Erythroblast (primary cell): ENCODE data around the gene SLC6A7.

ENCODE experiments used
- GATA1 ChIP-seq: IDR thresholded peaks from 2 replicates; pipeline ENCODE4 v1.6.1; 2011; ENCODE audit warnings: low read depth, mild to moderate bottlenecking, control low read depth, low read length, moderate library complexity
- POLR2A ChIP-seq: IDR thresholded peaks from 2 replicates; pipeline ENCODE4 v1.6.1; 2011; ENCODE audit warnings: mild to moderate bottlenecking, low read length

DNA sequence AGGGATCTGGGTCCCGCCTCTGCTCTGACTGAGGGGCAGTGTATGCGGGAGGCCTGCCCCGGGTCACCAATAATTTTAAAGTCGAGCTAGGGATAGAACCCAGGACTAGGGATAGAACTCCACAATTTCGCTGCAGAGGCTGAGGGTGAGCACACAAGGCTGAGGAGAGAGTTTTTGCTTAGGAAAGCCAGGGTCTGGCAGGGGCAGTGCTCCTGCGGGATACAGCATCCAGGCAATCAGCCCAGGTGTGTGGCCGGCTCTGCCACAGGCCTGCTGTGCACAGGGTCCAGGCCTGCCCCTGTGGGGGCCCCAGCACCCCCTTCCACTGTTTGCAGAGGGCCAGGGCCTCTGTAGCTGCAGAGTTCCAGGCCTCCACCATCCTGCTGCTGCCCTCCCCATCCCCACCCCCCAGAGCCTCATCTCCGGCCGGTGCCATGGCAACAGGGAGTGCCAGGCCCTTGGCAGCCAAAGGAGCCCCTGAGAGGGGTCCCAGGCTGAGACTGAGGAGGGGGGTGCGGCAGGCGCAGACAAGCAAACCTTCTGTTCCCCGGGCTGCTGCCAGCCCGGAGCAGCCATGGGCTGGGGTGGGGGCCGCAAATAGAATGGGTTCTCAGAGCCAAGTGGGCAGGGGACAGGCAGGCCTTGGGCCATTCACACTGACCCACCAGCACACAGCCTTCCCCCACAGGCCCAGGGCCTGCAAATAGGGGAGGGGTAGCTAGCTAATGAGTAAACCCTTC is 42.8 kb upstream of the SLC6A7 start:
- no peak for TF ChIP-seq POLR2A
- no peak for TF ChIP-seq GATA1
